Measurements from ENCODE around the gene UBR4. TPM values are rescaled to one million over a fixed set of nuclear protein-coding genes. Genes with fewer than 3 reads are reported as not detected.

UBR4 gene
- total and polyA plus RNA-seq, 2 of the 8 experiments (the other 6 are each of a cell fraction or from before 2014, with no cell fraction given) = 139 to 152 TPM

- H3K79me1 ChIP-seq (ENCODE audit: low read depth, low read length) = no peaks in the 10 kb centered on the region
- H3K9ac ChIP-seq (replicated peaks in 1 of 4; ENCODE audit: extremely low read depth in 1 of 4, low read depth in 3 of 4, low read length in 3 of 4) = no peak overlapping the region
- 95% methylated on average over 20 of the region's 20 CpGs; no CpG with 5 or more reads in 1 of the 2 experiments for WGBS, 2 experiments (ENCODE audit: extremely low coverage in 1 of 2, insufficient coverage in 1 of 2, insufficient read length in 1 of 2, insufficient replicate concordance in 2 of 2, low coverage in 1 of 2, low lambda C conversion rate in 2 of 2, missing lambda C conversion rate in 1 of 2)
- no peak for TF ChIP-seq E2F6 (IDR thresholded peaks at IDR 0.05)
- TF ChIP-seq ZNF274 (IDR thresholded peaks at IDR 0.05; ENCODE audit: borderline replicate concordance, extremely low read depth, low read length) = no peak
- no peak for TF ChIP-seq EP300 (IDR thresholded peaks at IDR 0.05; ENCODE audit: borderline replicate concordance in 1 of 2, low read depth in 2 of 2, low read length in 2 of 2)
- no peak for TF ChIP-seq BCL11A (IDR thresholded peaks at IDR 0.05; ENCODE audit: low read depth in 2 of 2, low read length in 2 of 2)
- no peak for TF ChIP-seq ASH2L (IDR thresholded peaks at IDR 0.05; ENCODE audit: low read length)
- TF ChIP-seq CTBP2 (IDR thresholded peaks at IDR 0.05; ENCODE audit: borderline replicate concordance, insufficient read depth, insufficient read length, low read length) = no peak
- no peak for TF ChIP-seq CTCF (IDR thresholded peaks at IDR 0.05; ENCODE audit: control extremely low read depth in 1 of 3, insufficient read depth in 1 of 3, low read depth in 1 of 3, low read length in 3 of 3)
- TF ChIP-seq RNF2 (IDR thresholded peaks at IDR 0.05; ENCODE audit: borderline replicate concordance, low read depth, low read length, missing control alignments, poor library complexity, severe bottlenecking) = no peak
- no peak for TF ChIP-seq YY1 (IDR thresholded peaks at IDR 0.05; ENCODE audit: low read depth, low read length)
- no peak for TF ChIP-seq POLR2A (IDR thresholded peaks at IDR 0.05; ENCODE audit: control extremely low read depth in 1 of 2, low read depth in 2 of 2, low read length in 2 of 2)
These were observed 125.8 kb downstream of the UBR4 start for GRCh38 chr1:19084206-19084738.

More at GRCh38 chr1:19084206-19084738, 125.8 kb downstream of the UBR4 start:
- H3K4me3 ChIP-seq (ENCODE audit: extremely low read depth in 1 of 4, insufficient read depth in 2 of 4, low read depth in 3 of 4, low read length in 4 of 4) = no peak overlapping the region
- no peak overlapping the region for H3K4me2 ChIP-seq (ENCODE audit: insufficient read depth in 1 of 2, low read depth in 2 of 2, low read length in 2 of 2)
- H2AFZ ChIP-seq (ENCODE audit: low read length) = no peak overlapping the region
- no peaks in the 10 kb centered on the region for H3K9me3 ChIP-seq (ENCODE audit: insufficient read depth in 2 of 2, low read depth in 1 of 2, low read length in 1 of 2)
- FAIRE-seq (no peak), DNase-seq (ENCODE audit: low read depth in 1 of 2, low spot score in 2 of 2) (no peak)
- peaks cover 63 to 98% (median 91%) of the 10 kb centered on the region in 4 experiments for H3K36me3 ChIP-seq (ENCODE audit: control insufficient read depth in 2 of 4, insufficient read depth in 4 of 4, low read length in 3 of 4)
- no peak overlapping the region for H2AK5ac ChIP-seq (ENCODE audit: low read depth, low read length)
- H3K4ac ChIP-seq (replicated peaks; ENCODE audit: insufficient read length, low read depth, low read length) = no peak overlapping the region
- no peak overlapping the region for H3K14ac ChIP-seq (ENCODE audit: insufficient read length)
- H2BK20ac ChIP-seq (ENCODE audit: low read length) = no peak overlapping the region
- H3K56ac ChIP-seq (replicated peaks; ENCODE audit: insufficient read length, low read depth, low read length) = no peak overlapping the region
- no peak overlapping the region for H3K18ac ChIP-seq (ENCODE audit: extremely low read depth, low read length)
- no peak overlapping the region for H2BK12ac ChIP-seq (ENCODE audit: low read depth, low read length)
- H3K27me3 ChIP-seq (replicated peaks in 1 of 4; ENCODE audit: control insufficient read depth in 3 of 4, extremely low read depth in 1 of 4, insufficient read depth in 3 of 4, low read length in 3 of 4) = no peaks in the 10 kb centered on the region
- no peak overlapping the region for H4K8ac ChIP-seq (ENCODE audit: extremely low read depth, insufficient read depth, low read length)
- no peak overlapping the region for H2BK15ac ChIP-seq (ENCODE audit: low read length)
- peaks cover 0 to 2% of the 10 kb centered on the region in 2 experiments for H4K20me1 ChIP-seq (replicated peaks in 1 of 2; ENCODE audit: control insufficient read depth in 1 of 2, insufficient read depth in 2 of 2, low read length in 2 of 2)
- H2BK5ac ChIP-seq (ENCODE audit: low read depth, low read length) = no peak overlapping the region
- H4K91ac ChIP-seq (replicated peaks; ENCODE audit: insufficient read length, low read length) = no peak overlapping the region
- H2BK120ac ChIP-seq (replicated peaks; ENCODE audit: low read depth, low read length) = no peak overlapping the region
- H3K23ac ChIP-seq (ENCODE audit: insufficient read length) = no peak overlapping the region
- H3K4me1 ChIP-seq (replicated peaks in 1 of 4; ENCODE audit: control insufficient read depth in 3 of 4, insufficient read depth in 4 of 4, low read length in 3 of 4) = no peaks in the 10 kb centered on the region
- ChIA-PET POLR2A (ENCODE audit: partially characterized antibody) (no interaction called here), CTCF (ENCODE audit: partially characterized antibody) (interaction anchor here (0.8 to 1.8 kb wide), 7 partner anchors 10 to 178 kb away, joined by 3 to 4 read pairs (median 4); no protein-coding TSS in a partner anchor)
- no peak overlapping the region for H4K5ac ChIP-seq (ENCODE audit: insufficient read length, low read depth, low read length)
- H3K27ac ChIP-seq (ENCODE audit: low read depth, low read length) = no peak overlapping the region
- no peaks in the 10 kb centered on the region for H3K23me2 ChIP-seq (ENCODE audit: low read depth, low read length)
- H3K79me2 ChIP-seq (ENCODE audit: control insufficient read depth in 1 of 2, insufficient read depth in 2 of 2, low read length in 2 of 2) = no peaks in the 10 kb centered on the region
